ENCODE results near the gene BMP10.

- no peak for TF ChIP-seq SIN3A (IDR thresholded peaks at IDR 0.05; ENCODE audit: low read depth)
- TF ChIP-seq CTCF (IDR thresholded peaks at IDR 0.05 in 2 of 3, conservative IDR thresholded peaks at IDR 0.05 in 1 of 3; ENCODE audit: borderline replicate concordance in 1 of 3, insufficient read depth in 1 of 3, low read depth in 2 of 3, low read length in 2 of 3) = no peak
- TF ChIP-seq POLR2AphosphoS5 (IDR thresholded peaks at IDR 0.05; ENCODE audit: low read depth, low read length) = no peak
- TF ChIP-seq POLR2A (IDR thresholded peaks at IDR 0.05; ENCODE audit: borderline replicate concordance, extremely low read depth, insufficient read depth, insufficient read length) = no peak
- TF ChIP-seq RAD21 (IDR thresholded peaks at IDR 0.05; ENCODE audit: low read depth) = no peak
- TF ChIP-seq REST (IDR thresholded peaks at IDR 0.05; ENCODE audit: low read depth) = no peak
- no peak for TF ChIP-seq CEBPB (IDR thresholded peaks at IDR 0.05; ENCODE audit: low read depth)
- no peak for TF ChIP-seq EZH2phosphoT487 (IDR thresholded peaks at IDR 0.05; ENCODE audit: borderline replicate concordance)
- no peak for TF ChIP-seq ELF1 (IDR thresholded peaks at IDR 0.05; ENCODE audit: borderline replicate concordance, low read depth)
- no peak for TF ChIP-seq SP1 (IDR thresholded peaks at IDR 0.05; ENCODE audit: low read depth)
- no peak for TF ChIP-seq CBX3 (IDR thresholded peaks at IDR 0.05; ENCODE audit: low read depth)
Measured at GRCh38 chr2:68817306-68817705, 53.9 kb downstream of the BMP10 start.
